MG63 (cell line): ENCODE measurements around the gene QDPR. TPM values are rescaled to one million over a fixed set of nuclear protein-coding genes. Genes with fewer than 3 reads are reported as not detected.
A peak's percentile ranks its signal among the peaks of the same experiment; 100 is the strongest.
"Not testable (repeated sequence)": the region's sequence is repeated elsewhere in the genome, so short reads cannot be mapped to it uniquely, and the experiment has no call there.

Experiments used
- DNase-seq: peaks from one replicate; pipeline ENCODE4 v3.0.0-alpha.2; 2020
- H3K27me3 ChIP-seq: fragments of 250-450 bp; sonication (Bioruptor Pico); 2 replicates; pipeline ENCODE4 v1.5.1; 2020; ENCODE audit warnings: mild to moderate bottlenecking, moderate library complexity
- H3K36me3 ChIP-seq: fragments of 250-450 bp; sonication (Bioruptor Pico); 2 replicates; pipeline ENCODE4 v1.5.1; 2020; ENCODE audit warnings: mild to moderate bottlenecking, moderate library complexity
- H3K4me3 ChIP-seq: fragments of 250-450 bp; sonication (Bioruptor Pico); 2 replicates; pipeline ENCODE4 v1.5.1; 2020; ENCODE audit warnings: mild to moderate bottlenecking, moderate library complexity
- H3K9me3 ChIP-seq: fragments of 250-450 bp; sonication (Bioruptor Pico); 2 replicates; pipeline ENCODE4 v1.5.1; 2020; ENCODE audit warnings: mild to moderate bottlenecking, moderate library complexity
- total RNA-seq: library from RNA; depleted of rRNA; stranded (reverse); fragments of >200 nt; shearing (Covaris generic); gene quantifications from 2 replicates; pipeline ENCODE4 v1.2.3, GENCODE V29; 2014; ENCODE audit warnings: low replicate concordance; rRNA removed

QDPR gene
- 14.9 and 23.1 TPM in 2 replicates for total RNA-seq

GRCh38 chr4:17511950-17512795 is at the start of gene QDPR:
Gene QDPR, minus strand, starts transcription at chr4:17512090. Its CDS starts 36 bp downstream, at chr4:17512054.
- DNase-seq, result peak; percentile 75
- Histone ChIP-seq H3K4me3 (peak within 1 kb of the TSS; percentile 64), H3K9me3 (no peaks in the 10 kb centered on the region), H3K36me3 (0 out of 2 replicates have a peak, but pooled peaks cover under 1% of the 10 kb centered on the region), H3K27me3 (peaks cover 3% of the 10 kb centered on the region; the same call in 1 of the 2 replicates)

- no peak overlapping the region for H3K4me3 ChIP-seq
- DNase-seq, result peak; percentile 58
- H3K9me3 ChIP-seq, result no peaks in the 10 kb centered on the region
- no peaks in the 10 kb centered on the region for H3K27me3 ChIP-seq
- no peaks in the 10 kb centered on the region for H3K36me3 ChIP-seq
These were observed 49.5 kb upstream of the QDPR start for GRCh38 chr4:17561195-17561909.

- Histone ChIP-seq H3K27me3 (no peaks in the 10 kb centered on the region), H3K9me3 (no peaks in the 10 kb centered on the region), H3K4me3 (no peak overlapping the region), H3K36me3 (no peaks in the 10 kb centered on the region)
- DNase-seq, result no peak
These were observed 48.3 kb upstream of the QDPR start for GRCh38 chr4:17560065-17560673.

- Histone ChIP-seq H3K27me3 (no peaks in the 10 kb centered on the region), H3K9me3 (no peaks in the 10 kb centered on the region), H3K4me3 (no peak overlapping the region), H3K36me3 (no peaks in the 10 kb centered on the region)
- DNase-seq, result no peak
These were observed 47.8 kb upstream of the QDPR start for GRCh38 chr4:17559709-17560048.

- DNase-seq, result no peak
- no peaks in the 10 kb centered on the region for H3K36me3 ChIP-seq
- H3K9me3 ChIP-seq, result no peaks in the 10 kb centered on the region
- H3K27me3 ChIP-seq, result no peaks in the 10 kb centered on the region
- H3K4me3 ChIP-seq, result no peak overlapping the region
These were observed 47.2 kb upstream of the QDPR start for GRCh38 chr4:17558941-17559708.

- H3K9me3 ChIP-seq, result no peaks in the 10 kb centered on the region
- no peak for DNase-seq
- H3K27me3 ChIP-seq, result no peaks in the 10 kb centered on the region
- no peaks in the 10 kb centered on the region for H3K36me3 ChIP-seq
- no peak overlapping the region for H3K4me3 ChIP-seq
These were observed 46.0 kb upstream of the QDPR start for GRCh38 chr4:17557880-17558279.

- Histone ChIP-seq H3K9me3 (no peaks in the 10 kb centered on the region), H3K4me3 (no peak overlapping the region), H3K27me3 (no peaks in the 10 kb centered on the region), H3K36me3 (no peaks in the 10 kb centered on the region)
- no peak for DNase-seq
These were observed 44.6 kb upstream of the QDPR start for GRCh38 chr4:17556498-17556897.

GRCh38 chr4:17554568-17554967 is 42.7 kb upstream of the QDPR start:
- no peaks in the 10 kb centered on the region for H3K9me3 ChIP-seq
- H3K27me3 ChIP-seq, result no peaks in the 10 kb centered on the region
- no peak for DNase-seq
- H3K4me3 ChIP-seq, result no peak overlapping the region
- no peaks in the 10 kb centered on the region for H3K36me3 ChIP-seq

- Histone ChIP-seq H3K27me3 (no peaks in the 10 kb centered on the region), H3K9me3 (no peaks in the 10 kb centered on the region), H3K36me3 (no peaks in the 10 kb centered on the region), H3K4me3 (no peak overlapping the region)
- no peak for DNase-seq
These were observed 40.5 kb upstream of the QDPR start for GRCh38 chr4:17552427-17552826.

GRCh38 chr4:17550549-17550948 is 38.7 kb upstream of the QDPR start:
- no peaks in the 10 kb centered on the region for H3K27me3 ChIP-seq
- no peaks in the 10 kb centered on the region for H3K9me3 ChIP-seq
- no peak for DNase-seq
- no peak overlapping the region for H3K4me3 ChIP-seq
- H3K36me3 ChIP-seq, result no peaks in the 10 kb centered on the region

GRCh38 chr4:17546678-17547077 is 34.8 kb upstream of the QDPR start:
- no peak overlapping the region for H3K4me3 ChIP-seq
- H3K36me3 ChIP-seq, result no peaks in the 10 kb centered on the region
- no peak for DNase-seq
- H3K9me3 ChIP-seq, result no peaks in the 10 kb centered on the region
- H3K27me3 ChIP-seq, result no peaks in the 10 kb centered on the region

- no peak for DNase-seq
- Histone ChIP-seq H3K4me3 (no peak overlapping the region), H3K27me3 (no peaks in the 10 kb centered on the region), H3K36me3 (no peaks in the 10 kb centered on the region), H3K9me3 (no peaks in the 10 kb centered on the region)
These were observed 34.3 kb upstream of the QDPR start for GRCh38 chr4:17546222-17546621.

GRCh38 chr4:17545374-17546140 is 33.7 kb upstream of the QDPR start:
- Histone ChIP-seq H3K4me3 (no peak overlapping the region), H3K36me3 (no peaks in the 10 kb centered on the region), H3K27me3 (no peaks in the 10 kb centered on the region), H3K9me3 (no peaks in the 10 kb centered on the region)
- DNase-seq, result no peak

GRCh38 chr4:17544831-17545234 is 32.9 kb upstream of the QDPR start:
- DNase-seq, result no peak
- no peaks in the 10 kb centered on the region for H3K27me3 ChIP-seq
- no peaks in the 10 kb centered on the region for H3K36me3 ChIP-seq
- H3K9me3 ChIP-seq, result no peaks in the 10 kb centered on the region
- no peak overlapping the region for H3K4me3 ChIP-seq

- peak; percentile 15 for DNase-seq
- Histone ChIP-seq H3K27me3 (no peaks in the 10 kb centered on the region), H3K4me3 (no peak overlapping the region), H3K9me3 (no peaks in the 10 kb centered on the region), H3K36me3 (no peaks in the 10 kb centered on the region)
These were observed 32.3 kb upstream of the QDPR start for GRCh38 chr4:17544205-17544604.

- H3K27me3 ChIP-seq, H3K9me3 ChIP-seq, H3K4me3 ChIP-seq, H3K36me3 ChIP-seq, DNase-seq: not testable (repeated sequence)
These were observed 25.2 kb upstream of the QDPR start for GRCh38 chr4:17537060-17537459.
